ENCODE data around the gene CHAC2.
"Not testable (repeated sequence)": the region's sequence is repeated elsewhere in the genome, so short reads cannot be mapped to it uniquely, and the experiment has no call there.

CHAC2 gene

DNA sequence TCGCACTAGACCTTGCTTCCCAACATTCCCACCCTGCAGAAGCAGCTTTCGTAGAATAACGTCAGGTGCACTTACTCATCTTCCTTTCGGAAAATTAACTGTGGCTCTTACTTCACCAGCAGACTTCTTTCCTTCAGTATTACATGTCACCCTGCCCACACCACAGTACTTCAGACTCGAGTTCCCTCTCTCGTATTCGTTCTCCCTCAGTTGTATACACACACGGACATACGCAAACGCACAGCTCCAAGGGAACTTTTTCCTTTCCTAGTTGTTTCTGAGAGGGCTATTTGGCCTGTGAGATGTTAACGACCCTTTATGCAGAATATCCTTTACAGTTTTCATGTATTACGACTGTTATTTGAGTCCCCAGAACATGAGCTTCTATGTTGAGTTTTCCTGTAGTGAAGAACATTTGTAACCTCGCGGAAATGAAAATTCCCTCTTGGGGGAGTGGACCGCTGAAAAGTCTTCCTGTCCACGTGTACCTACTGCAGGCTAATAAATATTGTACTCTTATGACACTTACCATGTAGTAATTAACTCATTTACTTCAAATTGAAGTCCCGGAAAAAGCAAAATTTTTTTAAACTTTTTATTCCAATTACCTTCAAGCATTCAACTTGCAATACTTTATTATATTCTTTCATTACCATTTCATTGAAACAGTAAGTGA, 20.1 kb downstream of the CHAC2 start:
- DNase-seq (ENCODE audit: insufficient read length, low spot score), result peak; percentile 9
- peak; percentile 38 for FAIRE-seq
- no peak for TF ChIP-seq POLR2A (IDR thresholded peaks at IDR 0.05; ENCODE audit: low read depth, low read length)

DNA sequence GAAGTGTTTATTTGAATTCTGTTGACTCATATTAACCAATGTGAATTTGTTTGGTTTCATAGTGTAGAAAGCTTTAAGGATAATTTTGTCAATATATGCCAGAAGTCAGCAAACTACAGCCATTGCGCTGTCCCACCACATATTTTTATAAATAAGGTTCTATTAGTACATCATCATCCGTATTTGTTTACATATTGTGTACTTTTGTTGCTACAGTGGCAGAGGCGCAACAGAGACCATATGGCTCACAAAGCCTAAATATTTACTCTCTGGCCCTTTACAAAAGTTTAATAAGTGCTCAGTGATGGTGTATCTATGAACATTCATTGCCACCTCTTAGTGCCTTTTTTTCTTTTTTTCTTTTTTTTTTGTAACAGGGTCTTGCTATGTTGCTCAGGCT, 25.7 kb downstream of the CHAC2 start:
- DNase-seq (ENCODE audit: insufficient read length, low spot score), result no peak
- no peak for TF ChIP-seq POLR2A (IDR thresholded peaks at IDR 0.05; ENCODE audit: low read depth, low read length)
- no peak for FAIRE-seq

DNA sequence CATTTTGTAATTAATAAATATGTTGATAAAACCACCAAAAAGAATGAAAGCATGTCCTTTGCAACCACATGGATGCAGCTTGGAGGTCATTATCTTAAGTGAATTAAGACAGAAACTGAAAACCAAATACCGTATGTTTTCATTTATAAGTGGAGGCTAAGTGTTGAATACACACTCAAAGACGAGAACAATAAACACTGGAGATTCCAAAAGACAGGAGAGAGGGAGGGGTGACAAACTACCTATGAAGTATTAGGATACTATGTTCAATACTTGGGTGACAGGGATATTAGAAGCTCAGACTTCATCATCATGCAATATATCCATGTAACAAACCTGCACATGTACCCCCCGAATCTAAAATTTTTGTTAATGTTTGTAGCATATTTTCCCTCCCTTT, 26.2 kb downstream of the CHAC2 start:
- no peak for FAIRE-seq
- TF ChIP-seq POLR2A (IDR thresholded peaks at IDR 0.05; ENCODE audit: low read depth, low read length), result no peak
- DNase-seq (ENCODE audit: insufficient read length, low spot score), result no peak

DNA sequence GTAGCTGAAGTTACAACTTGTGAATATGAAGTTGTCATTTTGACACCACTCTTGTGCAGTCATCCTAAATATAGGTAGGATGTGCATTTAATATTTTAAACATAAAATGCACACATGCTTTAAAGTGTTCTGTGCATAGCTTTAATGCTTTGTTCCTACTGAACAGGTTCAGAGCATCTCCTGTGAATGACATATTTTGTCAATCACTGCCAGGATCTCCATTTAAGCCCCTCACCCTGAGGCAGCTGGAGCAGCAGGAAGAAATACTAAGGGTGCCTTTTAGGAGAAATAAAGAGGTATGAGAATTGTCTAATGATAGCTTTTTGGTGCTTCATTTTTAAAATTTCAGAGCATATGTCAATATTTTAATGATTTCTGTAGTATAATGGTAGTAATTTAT, 33.9 kb downstream of the CHAC2 start:
- no peak for FAIRE-seq
- no peak for DNase-seq (ENCODE audit: insufficient read length, low spot score)
- TF ChIP-seq POLR2A (IDR thresholded peaks at IDR 0.05; ENCODE audit: low read depth, low read length), result no peak

DNA sequence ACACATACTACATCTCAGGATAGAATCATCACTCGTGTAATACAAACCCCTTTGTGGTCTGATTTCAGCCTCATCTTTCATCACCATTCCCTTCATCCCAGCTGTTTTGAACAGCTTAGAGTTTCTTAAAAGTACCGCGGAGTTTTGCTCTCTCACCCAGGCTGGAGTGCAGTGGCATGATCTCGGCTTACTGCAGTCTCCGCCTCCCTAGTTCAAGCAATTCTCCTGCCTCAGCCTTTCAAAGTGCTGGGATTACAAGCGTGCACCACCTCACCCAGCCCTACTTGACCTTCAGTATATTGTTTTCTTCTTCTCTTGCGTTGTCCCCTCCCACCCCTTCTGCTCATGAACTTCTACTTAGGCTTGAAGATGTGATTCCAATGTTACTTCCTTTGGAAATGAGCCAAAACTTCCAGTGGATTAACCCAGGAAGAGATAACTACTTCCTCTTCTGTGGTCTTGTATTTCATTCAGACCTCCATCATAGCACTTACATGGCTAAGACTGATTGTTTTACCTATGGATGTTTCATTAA, 35.1 kb downstream of the CHAC2 start:
- FAIRE-seq, result no peak
- no peak for TF ChIP-seq POLR2A (IDR thresholded peaks at IDR 0.05; ENCODE audit: low read depth, low read length)
- DNase-seq (ENCODE audit: insufficient read length, low spot score), result no peak

DNA sequence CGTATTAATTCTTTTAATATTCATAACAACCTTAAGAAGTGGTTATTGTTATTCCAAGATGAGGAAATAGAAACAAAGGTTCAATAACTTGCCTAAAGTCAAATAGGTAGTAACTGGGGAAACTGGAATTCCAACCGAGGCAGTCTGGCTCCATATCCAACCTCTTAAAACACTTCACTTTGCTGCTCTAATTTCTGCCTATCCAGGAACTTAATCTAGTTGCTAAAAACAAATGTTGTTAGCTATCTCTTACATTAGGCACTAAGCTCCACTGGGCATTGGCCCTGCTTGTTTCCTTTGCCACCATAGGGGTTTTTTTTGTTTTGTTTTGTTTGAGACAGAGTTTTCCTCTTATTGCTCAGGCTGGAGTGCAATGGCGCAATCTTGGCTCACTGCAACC, 44.0 kb downstream of the CHAC2 start:
- DNase-seq (ENCODE audit: insufficient read length, low spot score) (no peak), FAIRE-seq (no peak)
- no peak for TF ChIP-seq POLR2A (IDR thresholded peaks at IDR 0.05; ENCODE audit: low read depth, low read length)

DNA sequence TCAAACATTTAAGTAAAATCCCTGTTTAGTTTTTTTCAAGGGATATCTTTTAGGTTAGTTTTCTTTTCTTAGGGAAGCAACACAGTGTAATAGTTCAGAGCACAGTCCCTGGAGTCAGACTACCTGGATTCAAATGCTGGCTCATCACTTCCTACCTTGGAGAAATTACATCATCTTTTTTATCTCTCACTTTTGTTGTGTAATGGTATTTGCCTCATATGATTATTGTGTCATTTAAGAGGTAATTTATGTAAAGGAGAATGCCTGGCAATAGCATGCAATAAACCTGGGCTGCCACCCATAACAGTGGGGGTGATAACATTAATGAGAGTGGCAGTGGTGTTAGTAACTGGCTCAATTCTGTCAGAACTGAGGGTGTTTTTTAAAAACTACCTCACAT, 45.5 kb downstream of the CHAC2 start:
- no peak for TF ChIP-seq POLR2A (IDR thresholded peaks at IDR 0.05; ENCODE audit: low read depth, low read length)
- no peak for DNase-seq (ENCODE audit: insufficient read length, low spot score)
- FAIRE-seq, result no peak

DNA sequence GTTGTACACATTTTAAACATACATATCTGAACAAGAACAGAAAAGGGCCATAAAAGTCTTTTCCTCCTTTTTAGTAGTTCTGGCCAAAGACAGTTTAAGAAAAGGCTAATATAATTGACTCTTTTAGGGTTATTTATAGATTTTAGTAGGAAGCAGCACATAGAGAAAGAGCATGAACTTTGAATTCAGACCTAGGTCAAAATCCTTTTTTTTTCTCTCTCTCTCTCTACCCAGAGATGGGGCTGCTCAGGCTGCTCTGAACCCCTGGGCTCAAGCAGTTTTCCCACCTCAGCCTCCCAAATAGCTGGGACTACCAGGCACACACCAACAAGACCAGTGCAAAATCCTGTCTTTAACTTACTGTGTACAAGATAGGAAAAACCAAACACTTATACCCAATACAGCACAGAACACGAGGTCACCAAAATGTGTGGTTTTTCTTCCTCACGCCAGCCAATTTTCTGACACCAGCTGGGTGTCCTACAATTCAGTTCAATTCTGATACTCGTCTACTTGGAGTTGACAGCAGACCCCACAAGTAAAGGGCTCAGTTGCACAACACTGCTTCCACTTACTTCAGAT, 51.3 kb downstream of the CHAC2 start:
- no peak for FAIRE-seq
- TF ChIP-seq POLR2A (IDR thresholded peaks at IDR 0.05; ENCODE audit: low read depth, low read length), result no peak
- no peak for DNase-seq (ENCODE audit: insufficient read length, low spot score)

DNA sequence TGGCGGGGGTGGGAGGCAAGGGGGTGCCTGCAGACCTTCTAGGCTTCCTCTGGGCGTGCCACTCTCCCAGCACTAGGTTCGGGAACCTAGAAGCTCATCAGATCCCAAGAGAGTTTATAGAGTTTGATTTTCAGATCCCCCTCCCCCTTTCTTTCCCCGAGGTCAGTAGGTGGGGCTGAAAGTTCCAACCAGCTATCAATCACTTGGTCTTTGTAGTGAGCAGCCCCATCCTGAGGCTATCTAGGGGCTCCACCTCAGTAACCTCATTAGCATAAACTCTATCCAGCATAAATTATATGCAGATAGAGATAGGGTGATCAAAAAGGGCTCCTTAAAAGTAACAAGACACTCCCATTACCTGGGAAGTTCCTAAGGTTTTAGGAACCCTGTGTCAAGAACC, 52.0 kb downstream of the CHAC2 start:
- no peak for FAIRE-seq
- no peak for TF ChIP-seq POLR2A (IDR thresholded peaks at IDR 0.05; ENCODE audit: low read depth, low read length)
- no peak for DNase-seq (ENCODE audit: insufficient read length, low spot score)

DNA sequence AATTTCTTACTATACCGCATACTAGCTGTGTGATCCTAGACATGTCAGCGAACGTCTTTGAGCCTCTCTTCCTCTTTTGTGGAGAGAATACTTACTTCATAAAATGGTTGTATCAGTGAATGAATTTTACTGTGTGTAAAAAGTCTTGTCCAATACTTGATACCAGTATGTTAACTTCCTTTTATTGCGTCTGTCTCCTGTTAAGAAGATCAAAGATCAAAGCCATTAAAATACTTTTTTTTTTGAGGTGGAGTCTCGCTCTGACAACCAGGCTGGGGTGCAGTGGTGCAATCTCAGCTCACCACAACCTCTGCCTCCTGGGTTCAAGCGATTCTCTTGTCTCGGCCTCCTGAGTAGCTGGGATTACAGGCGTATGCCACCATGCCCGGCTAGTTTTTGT, 52.4 kb downstream of the CHAC2 start:
- DNase-seq (ENCODE audit: insufficient read length, low spot score) (no peak), FAIRE-seq (no peak)

DNA sequence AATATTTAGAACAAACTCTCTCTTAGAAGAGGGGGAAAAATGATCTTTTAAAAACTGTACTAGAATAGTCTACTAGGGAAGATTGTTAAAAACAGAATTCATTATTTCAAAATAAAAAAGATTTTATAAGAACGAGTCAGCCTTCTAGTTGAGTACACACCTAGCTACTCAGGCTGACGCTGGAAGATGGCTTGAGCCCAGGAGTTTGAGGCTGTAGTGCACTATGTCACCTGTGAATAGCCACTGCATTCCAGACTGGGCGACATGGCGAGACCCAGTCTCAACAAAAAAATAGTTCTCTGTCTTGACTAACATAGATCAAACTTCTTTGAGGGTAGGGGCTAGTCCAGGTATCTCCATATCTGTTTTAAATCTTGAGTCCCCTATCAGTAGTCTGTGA, 53.1 kb downstream of the CHAC2 start:
- no peak for TF ChIP-seq POLR2A (IDR thresholded peaks at IDR 0.05; ENCODE audit: low read depth, low read length)
- no peak for DNase-seq (ENCODE audit: insufficient read length, low spot score)
- FAIRE-seq, result no peak

More for the DNA sequence above, 52.4 kb downstream of the CHAC2 start:
- no peak for TF ChIP-seq POLR2A (IDR thresholded peaks at IDR 0.05; ENCODE audit: low read depth, low read length)

DNA sequence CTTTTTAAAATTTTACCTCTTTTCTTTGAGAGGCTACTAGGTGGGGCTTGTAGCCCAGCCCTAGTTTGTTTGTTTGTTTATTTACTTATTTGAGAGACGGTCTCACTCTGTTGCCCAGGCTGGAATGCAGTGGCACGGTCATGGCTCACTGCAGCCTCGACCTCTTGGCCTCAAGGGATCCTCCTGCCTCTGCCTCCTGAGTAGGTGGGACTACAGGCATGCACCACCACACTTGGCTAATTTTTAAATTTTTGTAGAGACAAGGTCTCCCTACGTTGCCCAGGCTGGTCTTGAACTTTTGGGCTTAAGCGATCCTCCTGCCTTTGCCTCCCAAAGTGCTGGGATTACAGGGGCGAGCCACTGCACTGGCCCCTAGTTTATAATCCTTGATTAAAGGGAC, 54.2 kb downstream of the CHAC2 start:
- no peak for FAIRE-seq
- DNase-seq (ENCODE audit: insufficient read length, low spot score), result no peak
- TF ChIP-seq POLR2A (IDR thresholded peaks at IDR 0.05; ENCODE audit: low read depth, low read length), result no peak

DNA sequence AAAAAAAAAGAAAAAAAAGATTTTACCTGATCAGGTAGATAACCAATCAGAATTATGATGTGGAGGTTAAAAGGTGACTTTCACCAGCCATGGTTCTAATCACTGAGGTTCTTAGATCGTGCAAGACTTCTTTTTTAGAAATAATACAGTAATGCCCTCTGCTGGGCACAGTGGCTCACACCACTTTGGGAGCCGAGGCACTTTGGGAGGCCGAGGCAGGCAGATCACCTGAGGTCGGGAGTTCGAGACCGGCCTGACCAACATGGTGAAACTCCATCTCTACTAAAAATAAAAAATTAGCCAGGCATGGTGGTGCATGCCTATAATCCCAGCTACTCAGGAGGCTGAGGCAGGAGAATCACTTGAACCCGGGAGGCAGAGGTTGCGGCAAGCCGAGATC, 56.0 kb downstream of the CHAC2 start:
- not testable (repeated sequence) for DNase-seq (ENCODE audit: insufficient read length, low spot score); FAIRE-seq
